K562 (cell line): ENCODE data around the gene KMO. TPM values are rescaled to one million over a fixed set of nuclear protein-coding genes. Genes with fewer than 3 reads are reported as not detected.

Source experiments
- CBX1 ChIP-seq: sonication (generic); IDR thresholded peaks from 2 replicates; pipeline ENCODE4 v1.6.1; 2016; ENCODE audit warnings: antibody characterized with exemption, low read depth, mild to moderate bottlenecking
- CBX2 ChIP-seq: fragments of 200-600 bp; sonication (generic); IDR thresholded peaks from one replicate; pipeline ENCODE4 v1.6.1; 2012; ENCODE audit warnings: mild to moderate bottlenecking, low read length, inconsistent platforms; ENCODE audit not compliant: insufficient read depth, poor library complexity, severe bottlenecking
- DACH1 ChIP-seq: fragments of 450-650 bp; IDR thresholded peaks from 2 replicates; pipeline ENCODE4 v1.6.1; 2018; ENCODE audit not compliant: partially characterized antibody
- ELF4 ChIP-seq: fragments of 450-650 bp; formaldehyde crosslinking; IDR thresholded peaks from 2 replicates; pipeline ENCODE4 v1.4.0; 2022; ENCODE audit warnings: missing genetic modification characterization
- PML ChIP-seq: IDR thresholded peaks from 2 replicates; pipeline ENCODE4 v1.6.1; 2012; ENCODE audit warnings: low read length, inconsistent platforms
- RCOR1 ChIP-seq, 2 experiments: IDR thresholded peaks; 2 replicates each; pipeline ENCODE4 v1.6.1; 2012; ENCODE audit warnings: low read depth in 2 of 2, low read length in 2 of 2, borderline replicate concordance in 1 of 2, improper control_type of control experiment in 1 of 2
- SAFB ChIP-seq: fragments of 200-400 bp; formaldehyde crosslinking; IDR thresholded peaks from 2 replicates; pipeline ENCODE4 v1.6.1; 2017; ENCODE audit warnings: low read depth, low read length, borderline replicate concordance
- ZFP30 ChIP-seq: fragments of 250-450 bp; sonication (Bioruptor Pico); IDR thresholded peaks from 2 replicates; pipeline ENCODE4 v1.8.0; 2022; ENCODE audit warnings: moderate library complexity, mild to moderate bottlenecking, inconsistent platforms, borderline replicate concordance
- ZNF354B ChIP-seq: fragments of 250-450 bp; sonication (Bioruptor Pico); IDR thresholded peaks from 2 replicates; pipeline ENCODE4 v1.4.0; 2020
- ZNF764 ChIP-seq: fragments of 250-450 bp; sonication (Bioruptor Pico); IDR thresholded peaks from 2 replicates; pipeline ENCODE4 v1.4.0; 2020; ENCODE audit warnings: low read depth, mild to moderate bottlenecking, moderate library complexity
- polyA plus RNA-seq, 8 experiments: library from polyadenylated mRNA; depleted of rRNA in 4 of 8; stranded (reverse) in 5 of 8; unstranded in 3 of 8; fragments of >200 nt; fragmentation: Nextera tagmentation in 2 of 8; fragmentation: Illumina TruSeq in 1 of 8; extraction: Ambion mirVana in 2 of 8; extraction: Trizol in 1 of 8; gene quantifications; 2 replicates each; pipeline versions ENCODE4 v1.2.1 to v1.2.3, GENCODE V29; 2011 to 2014; ENCODE audit warnings: inconsistent platforms in 1 of 8, missing spikeins in 1 of 8
- total RNA-seq, 7 experiments: library from RNA; depleted of rRNA in 6 of 7; stranded (reverse); fragments of >200 nt in 6 of 7; fragmentation: Illumina TruSeq in 2 of 7; extraction: Trizol in 2 of 7; gene quantifications; 2 replicates each; pipeline versions ENCODE4 v1.2.1 to v1.2.3, GENCODE V29; 2011 to 2021; ENCODE audit warnings: low replicate concordance in 1 of 7
- TF ChIP-seq, protein P1 (sequence below): fragments of 450-650 bp; IDR thresholded peaks from 2 replicates; pipeline ENCODE4 v1.6.1; 2018; ENCODE audit not compliant: partially characterized antibody
- TF ChIP-seq, protein P2 (sequence below): fragments of 250-450 bp; sonication (Bioruptor Pico); IDR thresholded peaks from 2 replicates; pipeline ENCODE4 v1.4.0; 2020; ENCODE audit warnings: mild to moderate bottlenecking, moderate library complexity, borderline replicate concordance
- TF ChIP-seq, protein P3 (sequence below): fragments of 150-350 bp; IDR thresholded peaks from 2 replicates; pipeline ENCODE4 v1.6.1; 2014; ENCODE audit warnings: low read depth, mild to moderate bottlenecking, low read length, borderline replicate concordance
- TF ChIP-seq, protein P4 (sequence below): fragments of 250-450 bp; sonication (Bioruptor Pico); IDR thresholded peaks from 2 replicates; pipeline ENCODE4 v1.5.0; 2022; ENCODE audit warnings: mild to moderate bottlenecking

The KMO gene
- total and polyA plus RNA-seq, 9 of the 15 experiments (the other 6 are each of a cell fraction or from before 2014, with no cell fraction given): 0.01 to 0.11 (median 0.01) TPM; not detected in 6

DNA sequence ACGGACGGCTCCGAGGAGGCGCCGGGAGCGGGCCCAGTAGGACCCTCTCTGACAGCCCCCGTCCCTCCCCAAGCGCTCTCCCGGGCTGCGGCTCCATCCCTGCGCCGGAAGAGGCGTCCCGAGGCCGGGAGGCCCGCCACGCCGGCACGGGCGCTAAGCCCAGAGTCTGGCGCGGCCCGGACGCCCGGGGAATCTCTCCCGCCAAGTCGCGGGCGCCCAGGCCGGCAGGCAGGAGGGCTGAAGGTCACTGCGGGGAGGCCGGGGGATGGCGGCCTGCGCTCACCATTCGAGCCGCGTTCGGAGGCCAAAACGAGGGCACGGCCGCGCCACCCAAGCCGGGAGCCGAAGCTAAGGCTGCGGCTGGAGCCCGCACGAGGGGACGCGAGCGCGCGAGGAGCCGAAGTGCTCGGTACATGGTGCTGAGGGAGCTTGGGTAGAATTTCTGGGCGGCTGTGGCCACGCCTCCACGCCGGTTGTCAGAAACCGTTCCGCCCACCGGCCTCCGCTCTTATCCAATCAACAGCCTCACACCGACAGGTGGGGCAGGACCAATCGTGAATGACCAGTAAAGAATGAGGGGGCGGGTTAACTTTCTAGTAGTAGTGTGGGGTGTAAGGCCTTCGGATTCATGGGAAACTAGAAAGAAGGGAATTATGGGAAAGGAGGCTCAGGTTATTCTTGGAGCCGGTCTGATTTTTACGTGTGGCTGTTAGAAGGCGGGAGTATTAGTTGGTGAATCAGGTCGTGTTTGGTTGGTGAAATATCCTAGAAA, 12.7 kb upstream of the KMO start, which contains the start of gene FH (continued):
- TF ChIP-seq, protein P1, sequence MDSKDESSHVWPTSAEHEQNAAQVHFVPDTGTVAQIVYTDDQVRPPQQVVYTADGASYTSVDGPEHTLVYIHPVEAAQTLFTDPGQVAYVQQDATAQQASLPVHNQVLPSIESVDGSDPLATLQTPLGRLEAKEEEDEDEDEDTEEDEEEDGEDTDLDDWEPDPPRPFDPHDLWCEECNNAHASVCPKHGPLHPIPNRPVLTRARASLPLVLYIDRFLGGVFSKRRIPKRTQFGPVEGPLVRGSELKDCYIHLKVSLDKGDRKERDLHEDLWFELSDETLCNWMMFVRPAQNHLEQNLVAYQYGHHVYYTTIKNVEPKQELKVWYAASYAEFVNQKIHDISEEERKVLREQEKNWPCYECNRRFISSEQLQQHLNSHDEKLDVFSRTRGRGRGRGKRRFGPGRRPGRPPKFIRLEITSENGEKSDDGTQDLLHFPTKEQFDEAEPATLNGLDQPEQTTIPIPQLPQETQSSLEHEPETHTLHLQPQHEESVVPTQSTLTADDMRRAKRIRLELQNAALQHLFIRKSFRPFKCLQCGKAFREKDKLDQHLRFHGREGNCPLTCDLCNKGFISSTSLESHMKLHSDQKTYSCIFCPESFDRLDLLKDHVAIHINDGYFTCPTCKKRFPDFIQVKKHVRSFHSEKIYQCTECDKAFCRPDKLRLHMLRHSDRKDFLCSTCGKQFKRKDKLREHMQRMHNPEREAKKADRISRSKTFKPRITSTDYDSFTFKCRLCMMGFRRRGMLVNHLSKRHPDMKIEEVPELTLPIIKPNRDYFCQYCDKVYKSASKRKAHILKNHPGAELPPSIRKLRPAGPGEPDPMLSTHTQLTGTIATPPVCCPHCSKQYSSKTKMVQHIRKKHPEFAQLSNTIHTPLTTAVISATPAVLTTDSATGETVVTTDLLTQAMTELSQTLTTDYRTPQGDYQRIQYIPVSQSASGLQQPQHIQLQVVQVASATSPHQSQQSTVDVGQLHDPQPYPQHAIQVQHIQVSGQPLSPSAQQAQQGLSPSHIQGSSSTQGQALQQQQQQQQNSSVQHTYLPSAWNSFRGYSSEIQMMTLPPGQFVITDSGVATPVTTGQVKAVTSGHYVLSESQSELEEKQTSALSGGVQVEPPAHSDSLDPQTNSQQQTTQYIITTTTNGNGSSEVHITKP: peak; percentile 55
- no peak for TF ChIP-seq CBX2
- TF ChIP-seq, protein P2, sequence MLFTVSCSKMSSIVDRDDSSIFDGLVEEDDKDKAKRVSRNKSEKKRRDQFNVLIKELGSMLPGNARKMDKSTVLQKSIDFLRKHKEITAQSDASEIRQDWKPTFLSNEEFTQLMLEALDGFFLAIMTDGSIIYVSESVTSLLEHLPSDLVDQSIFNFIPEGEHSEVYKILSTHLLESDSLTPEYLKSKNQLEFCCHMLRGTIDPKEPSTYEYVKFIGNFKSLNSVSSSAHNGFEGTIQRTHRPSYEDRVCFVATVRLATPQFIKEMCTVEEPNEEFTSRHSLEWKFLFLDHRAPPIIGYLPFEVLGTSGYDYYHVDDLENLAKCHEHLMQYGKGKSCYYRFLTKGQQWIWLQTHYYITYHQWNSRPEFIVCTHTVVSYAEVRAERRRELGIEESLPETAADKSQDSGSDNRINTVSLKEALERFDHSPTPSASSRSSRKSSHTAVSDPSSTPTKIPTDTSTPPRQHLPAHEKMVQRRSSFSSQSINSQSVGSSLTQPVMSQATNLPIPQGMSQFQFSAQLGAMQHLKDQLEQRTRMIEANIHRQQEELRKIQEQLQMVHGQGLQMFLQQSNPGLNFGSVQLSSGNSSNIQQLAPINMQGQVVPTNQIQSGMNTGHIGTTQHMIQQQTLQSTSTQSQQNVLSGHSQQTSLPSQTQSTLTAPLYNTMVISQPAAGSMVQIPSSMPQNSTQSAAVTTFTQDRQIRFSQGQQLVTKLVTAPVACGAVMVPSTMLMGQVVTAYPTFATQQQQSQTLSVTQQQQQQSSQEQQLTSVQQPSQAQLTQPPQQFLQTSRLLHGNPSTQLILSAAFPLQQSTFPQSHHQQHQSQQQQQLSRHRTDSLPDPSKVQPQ (CRISPR knock-in tag): no peak
- no peak for TF ChIP-seq ZNF764 (CRISPR knock-in tag)
- TF ChIP-seq SAFB: peak; percentile 98
- no peak for TF ChIP-seq ELF4 (CRISPR knock-in tag)
- no peak for TF ChIP-seq ZNF354B
- TF ChIP-seq CBX1: peak; percentile 94; the same call in 1 of the 2 replicates
- TF ChIP-seq RCOR1 (IDR thresholded peaks at IDR 0.05; ENCODE audit: borderline replicate concordance in 1 of 2, low read depth in 2 of 2, low read length in 2 of 2): peak; percentile 26 to 73; a peak in 3 of 4 replicates
- TF ChIP-seq, protein P3, sequence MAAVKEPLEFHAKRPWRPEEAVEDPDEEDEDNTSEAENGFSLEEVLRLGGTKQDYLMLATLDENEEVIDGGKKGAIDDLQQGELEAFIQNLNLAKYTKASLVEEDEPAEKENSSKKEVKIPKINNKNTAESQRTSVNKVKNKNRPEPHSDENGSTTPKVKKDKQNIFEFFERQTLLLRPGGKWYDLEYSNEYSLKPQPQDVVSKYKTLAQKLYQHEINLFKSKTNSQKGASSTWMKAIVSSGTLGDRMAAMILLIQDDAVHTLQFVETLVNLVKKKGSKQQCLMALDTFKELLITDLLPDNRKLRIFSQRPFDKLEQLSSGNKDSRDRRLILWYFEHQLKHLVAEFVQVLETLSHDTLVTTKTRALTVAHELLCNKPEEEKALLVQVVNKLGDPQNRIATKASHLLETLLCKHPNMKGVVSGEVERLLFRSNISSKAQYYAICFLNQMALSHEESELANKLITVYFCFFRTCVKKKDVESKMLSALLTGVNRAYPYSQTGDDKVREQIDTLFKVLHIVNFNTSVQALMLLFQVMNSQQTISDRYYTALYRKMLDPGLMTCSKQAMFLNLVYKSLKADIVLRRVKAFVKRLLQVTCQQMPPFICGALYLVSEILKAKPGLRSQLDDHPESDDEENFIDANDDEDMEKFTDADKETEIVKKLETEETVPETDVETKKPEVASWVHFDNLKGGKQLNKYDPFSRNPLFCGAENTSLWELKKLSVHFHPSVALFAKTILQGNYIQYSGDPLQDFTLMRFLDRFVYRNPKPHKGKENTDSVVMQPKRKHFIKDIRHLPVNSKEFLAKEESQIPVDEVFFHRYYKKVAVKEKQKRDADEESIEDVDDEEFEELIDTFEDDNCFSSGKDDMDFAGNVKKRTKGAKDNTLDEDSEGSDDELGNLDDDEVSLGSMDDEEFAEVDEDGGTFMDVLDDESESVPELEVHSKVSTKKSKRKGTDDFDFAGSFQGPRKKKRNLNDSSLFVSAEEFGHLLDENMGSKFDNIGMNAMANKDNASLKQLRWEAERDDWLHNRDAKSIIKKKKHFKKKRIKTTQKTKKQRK: peak; percentile 69; the same call in 1 of the 2 replicates
- TF ChIP-seq ZFP30: no peak
- no peak for TF ChIP-seq DACH1
- peak; percentile 83; the same call in 1 of the 2 replicates for TF ChIP-seq PML
- TF ChIP-seq, protein P4, sequence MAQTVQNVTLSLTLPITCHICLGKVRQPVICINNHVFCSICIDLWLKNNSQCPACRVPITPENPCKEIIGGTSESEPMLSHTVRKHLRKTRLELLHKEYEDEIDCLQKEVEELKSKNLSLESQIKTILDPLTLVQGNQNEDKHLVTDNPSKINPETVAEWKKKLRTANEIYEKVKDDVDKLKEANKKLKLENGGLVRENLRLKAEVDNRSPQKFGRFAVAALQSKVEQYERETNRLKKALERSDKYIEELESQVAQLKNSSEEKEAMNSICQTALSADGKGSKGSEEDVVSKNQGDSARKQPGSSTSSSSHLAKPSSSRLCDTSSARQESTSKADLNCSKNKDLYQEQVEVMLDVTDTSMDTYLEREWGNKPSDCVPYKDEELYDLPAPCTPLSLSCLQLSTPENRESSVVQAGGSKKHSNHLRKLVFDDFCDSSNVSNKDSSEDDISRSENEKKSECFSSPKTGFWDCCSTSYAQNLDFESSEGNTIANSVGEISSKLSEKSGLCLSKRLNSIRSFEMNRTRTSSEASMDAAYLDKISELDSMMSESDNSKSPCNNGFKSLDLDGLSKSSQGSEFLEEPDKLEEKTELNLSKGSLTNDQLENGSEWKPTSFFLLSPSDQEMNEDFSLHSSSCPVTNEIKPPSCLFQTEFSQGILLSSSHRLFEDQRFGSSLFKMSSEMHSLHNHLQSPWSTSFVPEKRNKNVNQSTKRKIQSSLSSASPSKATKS: no peak
